Measurements from ENCODE around the gene RNF19B. TPM values are rescaled to one million over a fixed set of nuclear protein-coding genes. Genes with fewer than 3 reads are reported as not detected.

The RNF19B gene
- total RNA-seq, 1 experiment from 2014 or later = 15.0 TPM

DNA sequence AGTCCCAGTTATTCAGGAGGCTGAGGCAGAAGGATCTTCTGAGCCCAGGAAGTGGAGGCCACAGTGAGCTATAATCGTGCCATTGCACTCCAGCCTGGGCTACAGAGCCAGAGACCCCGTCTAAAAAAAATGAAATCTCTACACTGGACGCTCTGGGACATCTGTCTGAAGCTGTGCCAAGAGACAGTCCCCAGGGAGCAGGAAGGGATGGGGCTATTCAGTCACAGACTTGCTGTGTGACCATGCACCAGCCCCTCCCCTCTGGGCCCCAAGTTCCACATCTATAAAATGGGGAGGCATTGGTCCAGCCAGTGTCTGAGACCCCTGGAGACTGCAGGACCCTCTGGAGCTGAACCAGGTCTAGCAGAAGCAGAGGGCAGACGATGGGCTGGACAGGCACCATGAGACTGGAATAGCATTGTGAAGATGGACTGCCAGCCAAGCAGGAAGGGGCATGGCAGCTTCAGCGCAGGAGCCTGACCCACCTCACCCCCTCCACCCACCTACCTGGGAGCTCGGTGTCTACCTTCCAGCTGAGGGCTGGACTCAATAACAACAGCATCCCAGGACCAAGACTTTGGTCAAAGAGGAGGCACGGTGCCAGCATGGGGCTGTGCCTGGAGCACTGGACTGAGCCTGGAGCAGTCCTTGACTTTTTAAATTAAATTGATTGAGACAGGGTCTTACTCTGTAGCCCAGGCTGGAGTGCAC lies 64.9 kb downstream of the RNF19B start:
- Mint-ChIP-seq H3K4me1 (peaks cover 15 to 24% of the 10 kb centered on the region in 2 experiments), H3K27me3 (ENCODE audit: low read depth) (peaks cover 87% of the 10 kb centered on the region), H3K9me3 (no peaks in the 10 kb centered on the region; a peak in 1 of 5 replicates), H3K36me3 (ENCODE audit: insufficient read depth in 1 of 3, low read depth in 3 of 3) (peaks cover 0 to 4% (median 0%) of the 10 kb centered on the region in 3 experiments; a peak in 1 of 7 replicates), H3K4me3 (0 out of 5 replicates have a peak overlapping the region, but pooled peaks of 1 of the 2 experiments have one; percentile 51), H3K27ac (no peak overlapping the region)
- Histone ChIP-seq H3K79me1 (ENCODE audit: insufficient read depth, low read depth, low read length, poor library complexity, severe bottlenecking) (no peaks in the 10 kb centered on the region), H3K27me3 (ENCODE audit: insufficient read depth, low read length) (peaks cover 22% of the 10 kb centered on the region; the same call in 1 of the 2 replicates), H3K18ac (ENCODE audit: insufficient read length, low read depth, low read length) (no peak overlapping the region), H3K23ac (ENCODE audit: insufficient read length, low read depth, low read length) (no peak overlapping the region), H2BK15ac (ENCODE audit: low read depth, low read length) (no peak overlapping the region), H3K4me2 (ENCODE audit: insufficient read depth, insufficient read length, low read length) (no peak overlapping the region), H4K8ac (replicated peaks; ENCODE audit: insufficient read length, low read depth, low read length) (no peak overlapping the region), H2AFZ (ENCODE audit: low read length) (no peak overlapping the region), H2BK20ac (ENCODE audit: low read depth, low read length, poor library complexity, severe bottlenecking) (no peak overlapping the region), H3K9ac (ENCODE audit: extremely low read depth, insufficient read length, low read length) (no peak overlapping the region), H3K9me3 (ENCODE audit: control insufficient read depth, low read depth, low read length) (no peaks in the 10 kb centered on the region), H2AK5ac (ENCODE audit: insufficient read length, low read length) (no peak overlapping the region), H2BK5ac (ENCODE audit: insufficient read length, low read length) (no peak overlapping the region), H2BK12ac (ENCODE audit: insufficient read length, low read depth, low read length) (no peak overlapping the region), H4K20me1 (ENCODE audit: control insufficient read depth, insufficient read depth, insufficient read length) (no peaks in the 10 kb centered on the region), H3K56ac (ENCODE audit: insufficient read length, low read depth, low read length) (no peak overlapping the region), H3K14ac (ENCODE audit: insufficient read depth, low read length) (no peak overlapping the region), H2BK120ac (ENCODE audit: low read depth, low read length, poor library complexity, severe bottlenecking) (no peak overlapping the region), H4K5ac (ENCODE audit: insufficient read length, low read depth, low read length) (no peak overlapping the region), H3T11ph (ENCODE audit: low read length) (no peak overlapping the region), H4K91ac (ENCODE audit: insufficient read length, low read depth, low read length) (no peak overlapping the region), H3K23me2 (ENCODE audit: insufficient read length, low read depth, low read length, poor library complexity, severe bottlenecking) (peaks cover 8% of the 10 kb centered on the region), H3K27ac (ENCODE audit: insufficient read length, low read depth, low read length) (no peak overlapping the region), H3K79me2 (ENCODE audit: insufficient read depth, low read length) (no peaks in the 10 kb centered on the region), H3K4me1 (ENCODE audit: insufficient read depth, low read length) (no peaks in the 10 kb centered on the region), H3K4ac (ENCODE audit: low read depth, low read length) (no peak overlapping the region)
- no CpG with 5 or more reads among the region's 7 CpGs for WGBS (ENCODE audit: extremely low coverage, insufficient read length, low lambda C conversion rate)
- TF ChIP-seq, protein P1, sequence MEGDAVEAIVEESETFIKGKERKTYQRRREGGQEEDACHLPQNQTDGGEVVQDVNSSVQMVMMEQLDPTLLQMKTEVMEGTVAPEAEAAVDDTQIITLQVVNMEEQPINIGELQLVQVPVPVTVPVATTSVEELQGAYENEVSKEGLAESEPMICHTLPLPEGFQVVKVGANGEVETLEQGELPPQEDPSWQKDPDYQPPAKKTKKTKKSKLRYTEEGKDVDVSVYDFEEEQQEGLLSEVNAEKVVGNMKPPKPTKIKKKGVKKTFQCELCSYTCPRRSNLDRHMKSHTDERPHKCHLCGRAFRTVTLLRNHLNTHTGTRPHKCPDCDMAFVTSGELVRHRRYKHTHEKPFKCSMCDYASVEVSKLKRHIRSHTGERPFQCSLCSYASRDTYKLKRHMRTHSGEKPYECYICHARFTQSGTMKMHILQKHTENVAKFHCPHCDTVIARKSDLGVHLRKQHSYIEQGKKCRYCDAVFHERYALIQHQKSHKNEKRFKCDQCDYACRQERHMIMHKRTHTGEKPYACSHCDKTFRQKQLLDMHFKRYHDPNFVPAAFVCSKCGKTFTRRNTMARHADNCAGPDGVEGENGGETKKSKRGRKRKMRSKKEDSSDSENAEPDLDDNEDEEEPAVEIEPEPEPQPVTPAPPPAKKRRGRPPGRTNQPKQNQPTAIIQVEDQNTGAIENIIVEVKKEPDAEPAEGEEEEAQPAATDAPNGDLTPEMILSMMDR (conservative IDR thresholded peaks at IDR 0.05) = no peak
- DNase-seq = no peak

Measured in H9 (cell line).